ENCODE measurements around the gene GAS7.

DNA sequence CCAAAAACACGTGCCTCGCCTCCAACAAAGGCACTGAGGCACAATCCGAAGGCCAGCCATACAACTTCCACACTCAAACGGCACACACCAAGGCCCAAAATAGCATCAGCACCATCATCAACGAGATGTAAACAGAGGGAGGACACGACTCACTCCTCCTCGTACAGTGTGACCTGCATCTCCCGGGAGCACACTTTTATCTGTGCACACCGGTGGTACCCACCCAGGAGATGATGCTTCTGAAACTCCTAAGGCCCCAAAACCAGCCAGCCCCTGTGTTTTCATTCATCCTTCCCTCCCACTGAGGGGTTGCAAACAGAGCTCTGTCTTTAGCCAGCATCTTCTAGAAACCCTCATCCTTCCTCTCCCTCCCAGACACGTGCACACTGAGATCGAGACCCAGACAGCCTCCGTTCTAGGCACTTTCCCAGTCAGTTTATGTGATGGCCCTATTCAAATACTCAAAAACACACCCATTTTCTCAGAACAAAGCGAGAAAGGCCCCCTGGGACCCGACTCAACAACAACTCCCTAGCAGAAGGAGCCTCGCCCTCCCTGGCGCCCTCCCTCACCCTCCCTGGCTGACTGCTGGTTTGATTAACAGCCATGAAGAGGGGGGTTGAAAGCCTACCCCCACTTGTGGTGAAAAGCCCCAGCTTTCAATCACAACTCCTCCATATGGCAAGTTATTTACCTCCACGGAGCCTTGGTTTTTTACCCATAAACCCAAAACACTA is 76.3 kb downstream of the GAS7 start:
- TF ChIP-seq, protein P1, sequence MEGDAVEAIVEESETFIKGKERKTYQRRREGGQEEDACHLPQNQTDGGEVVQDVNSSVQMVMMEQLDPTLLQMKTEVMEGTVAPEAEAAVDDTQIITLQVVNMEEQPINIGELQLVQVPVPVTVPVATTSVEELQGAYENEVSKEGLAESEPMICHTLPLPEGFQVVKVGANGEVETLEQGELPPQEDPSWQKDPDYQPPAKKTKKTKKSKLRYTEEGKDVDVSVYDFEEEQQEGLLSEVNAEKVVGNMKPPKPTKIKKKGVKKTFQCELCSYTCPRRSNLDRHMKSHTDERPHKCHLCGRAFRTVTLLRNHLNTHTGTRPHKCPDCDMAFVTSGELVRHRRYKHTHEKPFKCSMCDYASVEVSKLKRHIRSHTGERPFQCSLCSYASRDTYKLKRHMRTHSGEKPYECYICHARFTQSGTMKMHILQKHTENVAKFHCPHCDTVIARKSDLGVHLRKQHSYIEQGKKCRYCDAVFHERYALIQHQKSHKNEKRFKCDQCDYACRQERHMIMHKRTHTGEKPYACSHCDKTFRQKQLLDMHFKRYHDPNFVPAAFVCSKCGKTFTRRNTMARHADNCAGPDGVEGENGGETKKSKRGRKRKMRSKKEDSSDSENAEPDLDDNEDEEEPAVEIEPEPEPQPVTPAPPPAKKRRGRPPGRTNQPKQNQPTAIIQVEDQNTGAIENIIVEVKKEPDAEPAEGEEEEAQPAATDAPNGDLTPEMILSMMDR (IDR thresholded peaks at IDR 0.05 in 2 of 3, conservative IDR thresholded peaks at IDR 0.05 in 1 of 3; ENCODE audit: borderline replicate concordance in 1 of 3, insufficient read depth in 1 of 3, low read depth in 2 of 3, low read length in 2 of 3), result no peak
- TF ChIP-seq, protein P2, sequence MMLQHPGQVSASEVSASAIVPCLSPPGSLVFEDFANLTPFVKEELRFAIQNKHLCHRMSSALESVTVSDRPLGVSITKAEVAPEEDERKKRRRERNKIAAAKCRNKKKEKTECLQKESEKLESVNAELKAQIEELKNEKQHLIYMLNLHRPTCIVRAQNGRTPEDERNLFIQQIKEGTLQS (IDR thresholded peaks at IDR 0.05), result no peak
- TF ChIP-seq, protein P3, sequence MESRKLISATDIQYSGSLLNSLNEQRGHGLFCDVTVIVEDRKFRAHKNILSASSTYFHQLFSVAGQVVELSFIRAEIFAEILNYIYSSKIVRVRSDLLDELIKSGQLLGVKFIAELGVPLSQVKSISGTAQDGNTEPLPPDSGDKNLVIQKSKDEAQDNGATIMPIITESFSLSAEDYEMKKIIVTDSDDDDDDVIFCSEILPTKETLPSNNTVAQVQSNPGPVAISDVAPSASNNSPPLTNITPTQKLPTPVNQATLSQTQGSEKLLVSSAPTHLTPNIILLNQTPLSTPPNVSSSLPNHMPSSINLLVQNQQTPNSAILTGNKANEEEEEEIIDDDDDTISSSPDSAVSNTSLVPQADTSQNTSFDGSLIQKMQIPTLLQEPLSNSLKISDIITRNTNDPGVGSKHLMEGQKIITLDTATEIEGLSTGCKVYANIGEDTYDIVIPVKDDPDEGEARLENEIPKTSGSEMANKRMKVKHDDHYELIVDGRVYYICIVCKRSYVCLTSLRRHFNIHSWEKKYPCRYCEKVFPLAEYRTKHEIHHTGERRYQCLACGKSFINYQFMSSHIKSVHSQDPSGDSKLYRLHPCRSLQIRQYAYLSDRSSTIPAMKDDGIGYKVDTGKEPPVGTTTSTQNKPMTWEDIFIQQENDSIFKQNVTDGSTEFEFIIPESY (IDR thresholded peaks at IDR 0.05; ENCODE audit: extremely low read depth, insufficient replicate concordance, low read length), result no peak
- TF ChIP-seq POLR2AphosphoS5 (IDR thresholded peaks at IDR 0.05; ENCODE audit: low read depth, low read length) (no peak), JUND (IDR thresholded peaks at IDR 0.05) (no peak)
- TF ChIP-seq, protein P4, sequence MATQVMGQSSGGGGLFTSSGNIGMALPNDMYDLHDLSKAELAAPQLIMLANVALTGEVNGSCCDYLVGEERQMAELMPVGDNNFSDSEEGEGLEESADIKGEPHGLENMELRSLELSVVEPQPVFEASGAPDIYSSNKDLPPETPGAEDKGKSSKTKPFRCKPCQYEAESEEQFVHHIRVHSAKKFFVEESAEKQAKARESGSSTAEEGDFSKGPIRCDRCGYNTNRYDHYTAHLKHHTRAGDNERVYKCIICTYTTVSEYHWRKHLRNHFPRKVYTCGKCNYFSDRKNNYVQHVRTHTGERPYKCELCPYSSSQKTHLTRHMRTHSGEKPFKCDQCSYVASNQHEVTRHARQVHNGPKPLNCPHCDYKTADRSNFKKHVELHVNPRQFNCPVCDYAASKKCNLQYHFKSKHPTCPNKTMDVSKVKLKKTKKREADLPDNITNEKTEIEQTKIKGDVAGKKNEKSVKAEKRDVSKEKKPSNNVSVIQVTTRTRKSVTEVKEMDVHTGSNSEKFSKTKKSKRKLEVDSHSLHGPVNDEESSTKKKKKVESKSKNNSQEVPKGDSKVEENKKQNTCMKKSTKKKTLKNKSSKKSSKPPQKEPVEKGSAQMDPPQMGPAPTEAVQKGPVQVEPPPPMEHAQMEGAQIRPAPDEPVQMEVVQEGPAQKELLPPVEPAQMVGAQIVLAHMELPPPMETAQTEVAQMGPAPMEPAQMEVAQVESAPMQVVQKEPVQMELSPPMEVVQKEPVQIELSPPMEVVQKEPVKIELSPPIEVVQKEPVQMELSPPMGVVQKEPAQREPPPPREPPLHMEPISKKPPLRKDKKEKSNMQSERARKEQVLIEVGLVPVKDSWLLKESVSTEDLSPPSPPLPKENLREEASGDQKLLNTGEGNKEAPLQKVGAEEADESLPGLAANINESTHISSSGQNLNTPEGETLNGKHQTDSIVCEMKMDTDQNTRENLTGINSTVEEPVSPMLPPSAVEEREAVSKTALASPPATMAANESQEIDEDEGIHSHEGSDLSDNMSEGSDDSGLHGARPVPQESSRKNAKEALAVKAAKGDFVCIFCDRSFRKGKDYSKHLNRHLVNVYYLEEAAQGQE (IDR thresholded peaks at IDR 0.05; ENCODE audit: low read depth), result no peak

All from HCT116 (cell line).